GM11168 (cell line): ENCODE measurements around the gene RASL11A.

Experiments
- in situ Hi-C: fragments of 300-500 bp; cut with MboI; formaldehyde crosslinking; loops from one replicate; pipeline ENCODE4 v1.12.0; 2022; ENCODE audit warnings: low sequenced_read_pairs; ENCODE audit not compliant: unreplicated experiment

RASL11A gene

GRCh38 chr13:27266917-27267316, 3.7 kb upstream of the RASL11A start:
- in situ Hi-C loops = no loop called here

- in situ Hi-C loops = no loop called here
Observed at GRCh38 chr13:27267596-27267995, 3.0 kb upstream of the RASL11A start.

GRCh38 chr13:27269114-27269665, 1.4 kb upstream of the RASL11A start:
- in situ Hi-C loops = no loop called here

DNA sequence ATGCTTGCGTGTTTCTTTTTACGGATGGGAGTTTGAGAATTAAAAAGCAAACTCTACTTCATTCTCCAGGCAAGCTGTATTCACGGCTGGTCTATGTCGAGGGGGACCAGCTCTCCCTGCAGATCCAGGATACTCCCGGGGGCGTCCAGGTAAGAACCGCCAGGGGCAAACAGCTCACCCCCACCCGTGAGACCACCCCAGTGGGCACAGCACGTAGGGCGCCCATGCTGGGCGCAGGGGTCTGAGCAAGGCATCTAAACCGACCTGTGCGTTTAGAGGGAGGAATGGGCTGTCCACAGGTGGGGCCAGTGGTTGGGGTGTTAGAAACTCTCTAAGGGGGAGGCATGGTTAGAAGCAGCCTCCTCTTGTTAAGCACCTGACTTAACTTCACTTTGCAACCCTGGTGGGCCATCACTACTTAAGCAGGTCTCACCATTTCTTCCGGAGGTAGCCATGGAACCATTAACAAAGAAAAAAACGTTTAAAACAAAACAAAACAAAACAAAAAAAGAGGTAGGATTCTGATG, 1.0 kb downstream of the RASL11A start:
- in situ Hi-C loops = no loop called here

GRCh38 chr13:27273658-27274425, 3.2 kb downstream of the RASL11A start:
- in situ Hi-C loops = no loop called here

- in situ Hi-C loops = loop anchor here (25.0 kb wide), 1 partner anchor 287 kb away; no protein-coding TSS in a partner anchor
Observed at GRCh38 chr13:27274631-27275030, 4.0 kb downstream of the RASL11A start.

DNA sequence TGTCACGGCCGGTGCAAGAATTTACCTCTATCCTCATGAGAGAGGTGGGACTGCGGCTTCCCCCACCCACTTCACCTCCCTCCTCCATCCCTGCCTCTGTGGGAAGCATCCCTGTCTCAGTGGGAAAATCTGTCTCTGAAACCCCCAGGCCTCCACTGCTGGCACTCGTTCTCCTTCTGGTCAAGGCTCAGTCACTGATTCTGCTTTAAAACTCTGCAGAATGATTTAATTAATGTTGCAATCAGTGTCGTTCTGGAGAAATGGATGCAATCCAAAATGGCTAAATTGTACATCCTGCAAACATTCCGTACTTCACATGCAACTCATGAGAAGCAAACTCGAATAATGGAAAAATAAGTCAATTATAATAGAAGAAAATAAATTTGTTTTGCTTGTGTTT, 5.6 kb downstream of the RASL11A start:
- in situ Hi-C loops = loop anchor here (25.0 kb wide), 1 partner anchor 289 kb away; no protein-coding TSS in a partner anchor

DNA sequence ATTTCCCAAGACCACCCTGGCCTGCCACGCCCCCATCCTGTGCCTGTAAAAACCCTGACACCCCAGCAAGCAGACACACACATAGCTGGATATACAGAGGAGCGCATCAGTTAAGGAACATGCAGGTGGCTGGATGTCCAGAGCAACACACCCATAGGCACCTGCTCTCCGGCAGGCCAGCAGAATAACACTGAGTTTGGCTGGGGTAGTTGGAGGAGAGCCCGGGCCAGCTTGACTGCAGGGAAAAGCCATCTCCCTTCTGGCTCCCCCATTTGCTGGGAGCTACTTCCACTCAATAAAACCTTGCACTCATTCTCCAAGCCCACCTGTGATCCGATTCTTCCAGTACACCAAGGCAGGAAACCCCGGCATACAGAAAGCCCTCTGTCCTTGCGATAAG, 8.9 kb downstream of the RASL11A start:
- in situ Hi-C loops = loop anchor here (25.0 kb wide), 1 partner anchor 292 kb away; no protein-coding TSS in a partner anchor

DNA sequence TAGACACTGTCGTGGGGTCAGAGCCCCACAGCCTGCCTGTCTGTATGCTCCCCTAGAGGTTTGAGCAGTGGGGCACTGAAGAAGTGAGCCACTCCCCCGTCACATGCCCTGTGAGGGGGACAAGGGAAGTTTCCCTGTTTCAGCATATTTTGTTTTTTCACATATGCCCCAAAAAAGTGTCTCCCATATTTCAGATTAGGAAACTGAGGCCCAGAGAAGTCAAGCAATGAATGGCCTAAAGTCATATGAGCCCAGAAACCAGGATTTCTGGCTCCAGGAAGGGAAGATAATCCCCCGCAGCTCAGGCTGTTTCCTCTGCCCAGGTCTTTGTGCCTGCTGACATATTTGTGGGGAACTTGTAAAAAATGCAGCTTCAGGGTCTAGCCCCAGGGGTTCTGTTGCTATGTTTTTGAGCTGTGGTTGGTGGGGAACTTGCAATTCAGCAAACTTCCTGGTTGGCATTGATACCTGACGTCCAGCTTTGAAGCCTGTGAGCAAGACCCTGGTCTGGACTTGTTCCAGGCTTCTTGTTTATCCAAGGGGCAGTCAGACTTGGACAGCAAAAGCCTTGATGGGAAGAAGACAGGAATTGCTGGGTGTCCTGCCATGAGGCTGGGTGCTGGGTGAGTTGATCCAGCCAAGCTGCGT, 9.5 kb downstream of the RASL11A start:
- in situ Hi-C loops = loop anchor here (25.0 kb wide), 1 partner anchor 293 kb away; no protein-coding TSS in a partner anchor

- in situ Hi-C loops = loop anchor here (25.0 kb wide), 1 partner anchor 294 kb away; no protein-coding TSS in a partner anchor
Observed at GRCh38 chr13:27280841-27281240, 10.2 kb downstream of the RASL11A start.

- in situ Hi-C loops = loop anchor here (25.0 kb wide), 1 partner anchor 294 kb away; no protein-coding TSS in a partner anchor
Observed at GRCh38 chr13:27281420-27281819, 10.8 kb downstream of the RASL11A start.

DNA sequence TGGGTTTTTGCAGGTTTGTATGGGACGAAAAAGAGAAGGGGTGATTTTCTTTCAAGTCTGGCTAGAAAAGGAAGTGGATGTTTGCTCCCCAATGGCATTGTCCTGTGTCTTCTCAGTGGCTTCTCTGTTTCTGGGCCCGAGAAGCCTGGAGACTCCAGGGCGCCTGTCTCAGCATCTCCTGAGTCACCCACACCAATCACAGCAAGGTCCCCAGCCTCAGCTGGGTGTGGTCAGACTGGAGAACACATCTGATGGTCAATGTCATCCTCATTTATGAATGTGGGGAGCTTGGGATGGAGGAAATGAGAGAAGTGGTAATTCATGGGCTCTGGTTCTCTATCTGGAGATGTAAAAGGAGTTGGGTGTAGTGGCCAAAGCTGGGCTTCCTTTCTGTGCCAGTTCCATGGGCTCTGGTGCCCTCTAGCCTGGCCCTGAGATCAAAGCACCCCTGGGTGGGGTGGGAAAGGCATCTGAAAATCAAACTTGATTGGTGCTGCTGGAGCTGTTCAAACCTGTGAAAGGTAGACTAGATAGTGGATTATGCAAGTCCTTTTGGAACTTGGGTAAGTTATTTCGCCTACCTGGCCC, 13.4 kb downstream of the RASL11A start:
- in situ Hi-C loops = loop anchor here (25.0 kb wide), 1 partner anchor 297 kb away; no protein-coding TSS in a partner anchor

- in situ Hi-C loops = loop anchor here (25.0 kb wide), 1 partner anchor 301 kb away; no protein-coding TSS in a partner anchor
Observed at GRCh38 chr13:27288392-27288791, 17.8 kb downstream of the RASL11A start.

GRCh38 chr13:27289011-27289665, 18.5 kb downstream of the RASL11A start:
- in situ Hi-C loops = loop anchor here (25.0 kb wide), 1 partner anchor 302 kb away; no protein-coding TSS in a partner anchor

DNA sequence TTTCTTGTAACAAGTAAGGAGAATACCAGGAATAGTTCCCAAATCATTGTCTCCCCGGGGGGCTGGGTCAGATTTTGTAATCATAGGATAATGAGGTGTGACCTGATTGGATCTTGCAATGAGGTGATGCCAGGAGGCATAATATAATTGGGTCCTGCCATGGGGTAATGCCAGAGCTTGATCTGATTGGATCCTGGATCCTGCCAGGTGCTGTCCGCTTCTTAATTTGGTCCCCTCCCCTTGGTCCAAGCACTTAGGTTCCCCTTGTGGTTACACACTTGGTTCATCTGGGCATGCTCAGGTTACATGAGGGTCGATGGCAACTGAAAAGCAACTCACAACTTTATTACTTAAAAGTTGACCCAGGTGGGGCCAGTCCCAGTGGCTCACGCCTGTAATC, 20.1 kb downstream of the RASL11A start:
- in situ Hi-C loops = loop anchor here (25.0 kb wide), 1 partner anchor 303 kb away; no protein-coding TSS in a partner anchor

GRCh38 chr13:27291967-27292366, 21.3 kb downstream of the RASL11A start:
- in situ Hi-C loops = loop anchor here (25.0 kb wide), 1 partner anchor 305 kb away; no protein-coding TSS in a partner anchor

DNA sequence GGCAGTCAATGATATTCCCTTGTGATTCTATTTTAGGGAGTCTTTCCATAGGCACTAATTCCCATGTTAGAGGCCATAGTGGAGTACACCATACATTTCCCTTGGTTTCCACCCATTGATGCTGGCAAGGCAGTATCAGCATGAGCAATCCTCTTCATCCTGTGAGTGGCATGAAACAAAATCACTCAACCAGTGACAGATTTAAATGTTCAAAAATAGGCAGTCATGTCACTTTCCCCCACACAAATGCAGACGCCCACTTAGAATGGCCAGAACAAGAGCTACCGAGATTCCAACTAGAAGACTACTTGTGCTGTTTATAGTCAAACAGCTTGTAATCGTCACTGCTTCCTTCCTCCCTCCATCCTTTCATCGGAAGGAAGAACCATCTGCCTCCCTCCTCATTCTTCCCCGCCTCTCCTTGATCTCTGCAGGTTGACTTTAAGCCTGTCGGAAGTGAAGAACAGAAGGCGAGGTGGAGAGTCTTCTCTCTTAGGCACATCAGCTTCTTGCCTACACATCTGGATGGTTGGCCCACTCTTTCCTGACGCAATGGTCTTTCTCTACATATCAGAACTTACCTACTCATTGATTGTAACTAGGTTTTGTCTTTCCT, 22.6 kb downstream of the RASL11A start:
- in situ Hi-C loops = loop anchor here (25.0 kb wide), 1 partner anchor 306 kb away; no protein-coding TSS in a partner anchor

DNA sequence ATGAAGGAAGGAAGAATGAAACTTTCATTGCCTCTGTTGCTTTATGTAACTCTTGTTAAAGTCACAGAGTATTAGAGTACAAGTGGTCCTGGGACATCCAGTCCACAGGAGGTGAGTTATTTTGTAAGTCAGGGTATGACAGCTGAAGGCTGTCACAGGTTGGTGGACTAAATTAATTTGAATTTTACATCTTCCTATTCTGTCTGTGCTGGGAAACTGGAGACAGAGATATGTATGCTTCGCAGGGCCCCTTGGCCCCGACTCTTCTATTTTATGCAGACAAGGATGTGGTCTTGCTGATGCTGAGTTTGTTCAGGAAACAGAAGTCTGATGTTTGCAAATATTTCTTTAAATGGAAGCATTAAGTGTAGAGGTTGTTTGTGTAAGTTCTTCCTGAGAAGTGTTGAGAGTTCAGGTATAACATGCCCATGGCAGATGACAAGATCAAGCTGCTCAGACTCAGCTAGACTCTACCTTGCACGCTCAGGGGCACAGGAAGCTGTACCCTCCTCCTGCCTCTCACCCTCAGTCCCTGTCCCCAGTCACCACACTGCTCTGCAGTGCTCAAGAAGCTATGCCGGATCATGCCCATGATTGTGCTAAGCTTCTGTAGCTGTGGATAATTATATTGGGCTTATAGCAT, 23.4 kb downstream of the RASL11A start:
- in situ Hi-C loops = loop anchor here (25.0 kb wide), 1 partner anchor 307 kb away; no protein-coding TSS in a partner anchor
